ENCODE measurements around the gene PRKG1. TPM values are rescaled to one million over a fixed set of nuclear protein-coding genes. Genes with fewer than 3 reads are reported as not detected.

The PRKG1 gene
- total RNA-seq, 2 experiments from 2014 or later: not detected

GRCh38 chr10:52256832-52257691 lies 1182.8 kb downstream of the PRKG1 start:
- POLR2A ChIA-PET: no interaction called here
- H3K4me3 Mint-ChIP-seq: no peak overlapping the region
- peaks cover 1% of the 10 kb centered on the region for H3K27me3 Mint-ChIP-seq
- H3K4me1 Mint-ChIP-seq: no peaks in the 10 kb centered on the region
- no peaks in the 10 kb centered on the region for H3K36me3 Mint-ChIP-seq (ENCODE audit: low read depth)
- H3K27ac Mint-ChIP-seq: no peak overlapping the region
- CTCF ChIA-PET: no interaction called here
- no peaks in the 10 kb centered on the region for H3K9me3 Mint-ChIP-seq
- DNase-seq: no peak

- ChIA-PET POLR2A (no interaction called here), CTCF (no interaction called here)
- Mint-ChIP-seq H3K9me3 (no peaks in the 10 kb centered on the region), H3K36me3 (ENCODE audit: low read depth) (no peaks in the 10 kb centered on the region), H3K27ac (no peak overlapping the region), H3K4me1 (no peaks in the 10 kb centered on the region), H3K27me3 (peaks cover 1% of the 10 kb centered on the region), H3K4me3 (no peak overlapping the region)
- DNase-seq: no peak
Observed at GRCh38 chr10:52257692-52258075, 1183.4 kb downstream of the PRKG1 start.

DNA sequence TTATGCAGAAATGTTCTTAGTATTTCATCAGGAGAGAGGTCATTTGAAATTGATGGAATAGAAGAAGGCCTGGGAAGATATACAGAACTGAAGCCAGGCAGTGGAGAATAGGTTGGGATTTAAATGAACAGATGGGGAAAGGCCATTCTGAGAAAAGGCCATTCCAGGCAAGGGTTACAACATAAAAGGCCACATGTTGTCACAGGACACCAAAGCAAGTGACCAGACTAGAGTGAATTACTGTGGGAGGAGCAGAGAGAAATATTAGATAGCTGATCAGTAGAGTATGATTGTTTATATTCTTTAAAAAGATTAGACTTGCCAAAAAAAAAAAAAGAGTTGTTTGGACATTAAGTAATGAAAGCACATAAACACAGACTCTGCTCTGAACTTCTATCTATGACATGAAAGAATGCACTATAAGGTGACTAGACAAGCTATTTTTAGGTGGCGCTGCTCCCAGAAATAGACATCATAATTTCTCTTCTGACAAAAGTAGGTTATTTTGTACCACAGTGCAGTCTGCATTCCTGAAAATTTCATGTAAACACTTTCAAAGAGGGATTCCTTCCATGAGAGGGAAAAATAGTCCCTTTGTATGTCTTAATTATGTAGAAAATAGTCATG lies 1184.6 kb downstream of the PRKG1 start:
- H3K27me3 Mint-ChIP-seq: peaks cover 1% of the 10 kb centered on the region
- POLR2A ChIA-PET: no interaction called here
- CTCF ChIA-PET: interaction anchor here (0.7 kb wide), 1 partner anchor 967 kb away, joined by 3 read pairs; no protein-coding TSS in a partner anchor
- no peaks in the 10 kb centered on the region for H3K4me1 Mint-ChIP-seq
- no peak for DNase-seq
- no peaks in the 10 kb centered on the region for H3K9me3 Mint-ChIP-seq
- H3K36me3 Mint-ChIP-seq (ENCODE audit: low read depth): no peaks in the 10 kb centered on the region
- no peak overlapping the region for H3K27ac Mint-ChIP-seq
- no peak overlapping the region for H3K4me3 Mint-ChIP-seq

GRCh38 chr10:52259426-52259812 lies 1185.1 kb downstream of the PRKG1 start:
- H3K4me1 Mint-ChIP-seq: no peaks in the 10 kb centered on the region
- H3K36me3 Mint-ChIP-seq (ENCODE audit: low read depth): no peaks in the 10 kb centered on the region
- no peaks in the 10 kb centered on the region for H3K9me3 Mint-ChIP-seq
- POLR2A ChIA-PET: no interaction called here
- H3K27ac Mint-ChIP-seq: no peak overlapping the region
- H3K27me3 Mint-ChIP-seq: peaks cover 1% of the 10 kb centered on the region
- no peak for DNase-seq
- H3K4me3 Mint-ChIP-seq: no peak overlapping the region
- CTCF ChIA-PET: no interaction called here

DNA sequence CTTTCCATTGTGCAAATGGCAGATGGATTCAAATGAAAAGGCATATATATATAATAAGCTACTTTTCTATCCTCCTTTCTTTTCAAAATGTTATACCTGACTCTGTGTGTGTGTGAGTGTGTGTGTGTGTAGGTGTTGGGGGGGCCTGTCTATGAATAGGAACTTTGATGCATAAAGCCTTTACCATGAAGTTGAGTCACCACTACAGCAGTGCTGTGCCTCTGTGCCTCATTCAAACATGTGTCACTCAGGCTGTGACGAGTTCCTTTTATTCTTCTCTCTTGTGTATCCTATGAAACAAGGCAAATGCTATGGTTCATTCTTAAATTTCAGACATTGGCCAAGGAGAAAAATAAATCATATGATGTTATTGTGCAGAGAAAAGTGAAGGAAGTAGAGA lies 1187.1 kb downstream of the PRKG1 start:
- POLR2A ChIA-PET: no interaction called here
- Mint-ChIP-seq H3K9me3 (no peaks in the 10 kb centered on the region), H3K27me3 (peaks cover 1% of the 10 kb centered on the region), H3K36me3 (ENCODE audit: low read depth) (no peaks in the 10 kb centered on the region), H3K4me1 (no peaks in the 10 kb centered on the region), H3K4me3 (no peak overlapping the region), H3K27ac (no peak overlapping the region)
- CTCF ChIA-PET: no interaction called here
- DNase-seq: no peak

DNA sequence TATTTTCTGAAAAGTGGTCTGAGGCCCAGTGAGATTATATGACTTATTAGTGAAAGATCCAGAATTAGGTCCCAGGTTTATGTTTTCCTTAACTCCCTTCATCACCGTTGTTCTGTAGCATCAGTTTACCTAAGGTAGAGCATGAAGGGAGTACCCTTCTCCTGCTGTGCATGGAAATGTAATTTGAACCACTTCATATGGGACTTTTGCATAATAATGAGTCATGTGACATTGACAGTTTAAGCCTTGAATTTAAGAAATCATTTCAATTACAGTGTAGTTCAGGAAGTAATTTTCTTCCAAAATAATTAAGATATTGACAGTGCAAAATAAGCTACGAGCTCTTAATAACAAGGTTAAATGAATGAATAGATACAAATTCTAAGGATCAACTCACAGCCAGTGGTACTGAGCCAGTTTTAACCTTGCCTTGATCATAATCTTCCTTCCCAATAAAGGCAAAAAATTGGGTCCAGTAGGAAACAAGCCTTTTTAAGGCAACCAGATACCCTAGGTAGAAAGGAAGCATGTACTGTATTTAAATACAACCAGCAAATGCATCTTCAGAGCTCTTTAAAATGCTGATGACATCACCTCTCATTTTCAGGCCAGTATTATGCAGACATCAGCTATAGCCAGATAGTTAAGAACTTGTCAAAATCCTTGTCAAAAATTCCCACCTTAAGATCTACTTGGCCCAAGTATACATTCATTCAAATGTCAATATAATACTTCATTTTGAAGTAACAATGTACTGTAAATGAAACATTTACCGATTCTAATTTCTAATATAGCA lies 1191.0 kb downstream of the PRKG1 start:
- H3K4me3 Mint-ChIP-seq: no peak overlapping the region
- no peaks in the 10 kb centered on the region for H3K9me3 Mint-ChIP-seq
- DNase-seq: no peak
- H3K27me3 Mint-ChIP-seq: peaks cover 1% of the 10 kb centered on the region
- ChIA-PET POLR2A (no interaction called here), CTCF (no interaction called here)
- H3K4me1 Mint-ChIP-seq: no peaks in the 10 kb centered on the region
- H3K36me3 Mint-ChIP-seq (ENCODE audit: low read depth): no peaks in the 10 kb centered on the region
- H3K27ac Mint-ChIP-seq: no peak overlapping the region

DNA sequence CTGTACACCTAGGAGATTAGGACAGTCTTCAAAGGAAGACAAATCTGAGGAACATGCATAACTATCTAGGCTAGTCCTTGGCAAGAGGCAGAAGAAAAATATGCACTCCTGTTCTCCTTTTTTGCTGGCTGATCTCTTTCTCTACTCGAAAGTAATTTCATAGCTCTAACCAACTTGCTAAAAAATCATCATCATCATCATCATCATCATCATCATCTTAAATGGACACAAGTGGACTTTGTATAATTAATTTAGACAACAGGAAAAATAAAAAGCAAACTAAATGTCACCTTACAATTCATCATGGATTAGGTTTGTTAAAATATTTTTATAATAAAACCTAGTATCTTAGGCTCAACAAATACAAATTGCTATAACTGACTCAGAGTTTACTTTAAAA lies 1192.6 kb downstream of the PRKG1 start:
- no peak overlapping the region for H3K4me3 Mint-ChIP-seq
- ChIA-PET CTCF (no interaction called here), POLR2A (no interaction called here)
- no peaks in the 10 kb centered on the region for H3K9me3 Mint-ChIP-seq
- DNase-seq: no peak
- H3K27ac Mint-ChIP-seq: no peak overlapping the region
- H3K27me3 Mint-ChIP-seq: no peaks in the 10 kb centered on the region
- no peaks in the 10 kb centered on the region for H3K36me3 Mint-ChIP-seq (ENCODE audit: low read depth)
- H3K4me1 Mint-ChIP-seq: no peaks in the 10 kb centered on the region

GRCh38 chr10:52268790-52269189 lies 1194.5 kb downstream of the PRKG1 start:
- no peak overlapping the region for H3K27ac Mint-ChIP-seq
- CTCF ChIA-PET: interaction anchor here (0.6 kb wide), 2 partner anchors 17 to 24 kb away, joined by 3 read pairs; no protein-coding TSS in a partner anchor
- H3K4me1 Mint-ChIP-seq: no peaks in the 10 kb centered on the region
- H3K36me3 Mint-ChIP-seq (ENCODE audit: low read depth): no peaks in the 10 kb centered on the region
- H3K27me3 Mint-ChIP-seq: no peaks in the 10 kb centered on the region
- no peak for DNase-seq
- POLR2A ChIA-PET: no interaction called here
- H3K4me3 Mint-ChIP-seq: no peak overlapping the region
- H3K9me3 Mint-ChIP-seq: no peaks in the 10 kb centered on the region

- Mint-ChIP-seq H3K9me3 (no peaks in the 10 kb centered on the region), H3K4me1 (no peaks in the 10 kb centered on the region), H3K36me3 (ENCODE audit: low read depth) (no peaks in the 10 kb centered on the region), H3K4me3 (no peak overlapping the region), H3K27ac (no peak overlapping the region), H3K27me3 (no peaks in the 10 kb centered on the region)
- CTCF ChIA-PET: no interaction called here
- no peak for DNase-seq
- POLR2A ChIA-PET: no interaction called here
Observed at GRCh38 chr10:52269233-52269632, 1194.9 kb downstream of the PRKG1 start.

DNA sequence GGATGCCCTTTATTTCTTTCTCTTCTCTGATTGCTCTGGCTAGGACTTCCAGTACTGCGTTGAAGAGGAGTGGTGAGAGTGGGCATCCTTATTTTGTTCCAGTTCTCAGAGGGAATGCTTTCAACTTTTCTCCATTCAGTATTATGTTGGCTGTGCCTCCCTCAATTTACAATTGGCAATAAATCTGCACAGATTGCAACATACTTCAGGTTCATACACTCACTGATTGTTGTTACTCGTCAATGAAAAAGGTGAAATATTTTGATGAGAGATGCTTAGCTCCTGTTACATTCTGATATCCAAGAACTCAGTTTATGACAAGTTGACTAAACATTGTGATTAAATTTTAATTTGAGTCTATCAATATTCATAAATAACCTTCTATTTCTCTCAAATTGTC lies 1201.9 kb downstream of the PRKG1 start:
- ChIA-PET POLR2A (no interaction called here), CTCF (no interaction called here)
- no peak overlapping the region for H3K4me3 Mint-ChIP-seq
- no peaks in the 10 kb centered on the region for H3K4me1 Mint-ChIP-seq
- H3K36me3 Mint-ChIP-seq (ENCODE audit: low read depth): no peaks in the 10 kb centered on the region
- no peak overlapping the region for H3K27ac Mint-ChIP-seq
- no peaks in the 10 kb centered on the region for H3K27me3 Mint-ChIP-seq
- peaks cover 6% of the 10 kb centered on the region for H3K9me3 Mint-ChIP-seq
- no peak for DNase-seq

GRCh38 chr10:52276986-52277385 lies 1202.7 kb downstream of the PRKG1 start:
- Mint-ChIP-seq H3K4me3 (no peak overlapping the region), H3K4me1 (no peaks in the 10 kb centered on the region), H3K9me3 (peaks cover 6% of the 10 kb centered on the region), H3K27ac (no peak overlapping the region), H3K36me3 (ENCODE audit: low read depth) (no peaks in the 10 kb centered on the region), H3K27me3 (no peaks in the 10 kb centered on the region)
- CTCF ChIA-PET: no interaction called here
- DNase-seq: no peak
- POLR2A ChIA-PET: no interaction called here

GRCh38 chr10:52279546-52279945 lies 1205.3 kb downstream of the PRKG1 start:
- CTCF ChIA-PET: no interaction called here
- H3K4me3 Mint-ChIP-seq: no peak overlapping the region
- POLR2A ChIA-PET: no interaction called here
- DNase-seq: no peak
- no peaks in the 10 kb centered on the region for H3K27me3 Mint-ChIP-seq
- no peaks in the 10 kb centered on the region for H3K4me1 Mint-ChIP-seq
- H3K9me3 Mint-ChIP-seq: peaks cover 6% of the 10 kb centered on the region
- no peaks in the 10 kb centered on the region for H3K36me3 Mint-ChIP-seq (ENCODE audit: low read depth)
- H3K27ac Mint-ChIP-seq: no peak overlapping the region

- Mint-ChIP-seq H3K4me1 (no peaks in the 10 kb centered on the region), H3K4me3 (no peak overlapping the region), H3K27me3 (no peaks in the 10 kb centered on the region), H3K9me3 (peaks cover 2% of the 10 kb centered on the region), H3K36me3 (ENCODE audit: low read depth) (no peaks in the 10 kb centered on the region), H3K27ac (no peak overlapping the region)
- no peak for DNase-seq
- POLR2A ChIA-PET: no interaction called here
- CTCF ChIA-PET: no interaction called here
Observed at GRCh38 chr10:52280051-52280450, 1205.8 kb downstream of the PRKG1 start.

Measured in activated CD4-positive, alpha-beta T cell treated with anti-CD3 and anti-CD28 coated beads, Interleukin-2, amount 10 ng/mL, durations not matched to agents 7 days and 5 days (primary cell).